Stimulated activated CD4-positive, alpha-beta T cell treated with anti-CD3 and anti-CD28 coated beads, Interleukin-15, amount 100 ng/mL, for 24 hours (primary cell): ENCODE results near the gene GUCA1A.

Experiments used
- DNase-seq: peaks from one replicate; pipeline ENCODE4 v3.0.0-alpha.2; 2020

Gene GUCA1A

GRCh38 chr6:42173101-42173500, at the start of gene GUCA1A:
Gene GUCA1A, plus strand, starts transcription at chr6:42173364. Its CDS starts 250 bp downstream, at chr6:42173614.
- no peak for DNase-seq

GRCh38 chr6:42123379-42124103, 49.6 kb upstream of the GUCA1A start:
- no peak for DNase-seq

GRCh38 chr6:42124223-42124836, 48.8 kb upstream of the GUCA1A start:
- no peak for DNase-seq

- no peak for DNase-seq
Measured at GRCh38 chr6:42125231-42125630, 47.9 kb upstream of the GUCA1A start.

GRCh38 chr6:42125663-42126062, 47.5 kb upstream of the GUCA1A start:
- DNase-seq = no peak

GRCh38 chr6:42128460-42129359, 44.5 kb upstream of the GUCA1A start:
- no peak for DNase-seq

GRCh38 chr6:42129360-42129676, 43.8 kb upstream of the GUCA1A start:
- DNase-seq = no peak

GRCh38 chr6:42131531-42131930, 41.6 kb upstream of the GUCA1A start:
- no peak for DNase-seq

GRCh38 chr6:42133926-42134325, 39.2 kb upstream of the GUCA1A start:
- no peak for DNase-seq

- no peak for DNase-seq
Measured at GRCh38 chr6:42135161-42135560, 38.0 kb upstream of the GUCA1A start.

- no peak for DNase-seq
Measured at GRCh38 chr6:42135722-42136121, 37.4 kb upstream of the GUCA1A start.

- peak; percentile 57 for DNase-seq
Measured at GRCh38 chr6:42136508-42137193, 36.5 kb upstream of the GUCA1A start.

- DNase-seq = peak; percentile 16
Measured at GRCh38 chr6:42137194-42137753, 35.9 kb upstream of the GUCA1A start.

GRCh38 chr6:42138190-42138589, 35.0 kb upstream of the GUCA1A start:
- DNase-seq = no peak

- DNase-seq = no peak
Measured at GRCh38 chr6:42138630-42139619, 34.2 kb upstream of the GUCA1A start.

- DNase-seq = no peak
Measured at GRCh38 chr6:42140032-42140431, 33.1 kb upstream of the GUCA1A start.

GRCh38 chr6:42140756-42141602, 32.2 kb upstream of the GUCA1A start:
- DNase-seq = no peak

GRCh38 chr6:42141603-42142117, 31.5 kb upstream of the GUCA1A start:
- no peak for DNase-seq

- DNase-seq = peak; percentile 10
Measured at GRCh38 chr6:42142118-42142835, 30.9 kb upstream of the GUCA1A start, which contains the start of gene C6orf132. Gene C6orf132, minus strand, starts transcription at chr6:42142620. Its CDS starts 176 bp downstream, at chr6:42142444.
